Right cardiac atrium (tissue), 5 donors: Measurements from ENCODE around the gene RAB11FIP4. TPM values are rescaled to one million over a fixed set of nuclear protein-coding genes. Genes with fewer than 3 reads are reported as not detected.
"Not testable (repeated sequence)": the region's sequence is repeated elsewhere in the genome, so short reads cannot be mapped to it uniquely, and the experiment has no call there.

ENCODE experiments used
- ATAC-seq, 2 donors: fragments of 200-7000 bp; cut with Tn5 transposase; one replicate each; pipeline versions ENCODE4 v1.8.0 to v1.9.1; 2020; ENCODE audit warnings: moderate library complexity in 2 of 2, mild to moderate bottlenecking in 1 of 2
- DNase-seq, 3 donors: peaks; one replicate each; pipeline ENCODE4 v3.0.0-alpha.2; 2020
- H3K27ac ChIP-seq: one replicate; pipeline ENCODE4 v1.5.1; 2013; ENCODE audit warnings: mild to moderate bottlenecking, low read length, control low read depth, moderate library complexity
- H3K27me3 ChIP-seq: one replicate; pipeline ENCODE4 v1.6.1; 2013; ENCODE audit not compliant: control insufficient read depth, insufficient read depth
- H3K4me1 ChIP-seq: one replicate; pipeline ENCODE4 v1.6.1; 2013; ENCODE audit warnings: low read length; ENCODE audit not compliant: control insufficient read depth, insufficient read depth
- H3K4me3 ChIP-seq: one replicate; pipeline ENCODE4 v1.5.1; 2013; ENCODE audit warnings: low read length, control low read depth
- H3K9me3 ChIP-seq: one replicate; pipeline ENCODE4 v1.6.1; 2013; ENCODE audit warnings: low read length; ENCODE audit not compliant: control insufficient read depth
- WGBS: extraction: QIAGEN DNeasy Blood & Tissue Kit; methylation state at CpG from one replicate; pipeline ENCODE4 v1.1.7; 2013; 5-methylcytosine and 5-hydroxymethylcytosine counted together
- intact Hi-C, 4 donors: fragments of 100-400 bp; cut with DNase I; formaldehyde crosslinking; loops; one replicate each; pipeline versions ENCODE4 v1.11.0 to v1.14.0; 2022 to 2023
- polyA plus RNA-seq: library from polyadenylated mRNA; stranded (reverse); fragments of 200-250 nt; gene quantifications from one replicate; pipeline ENCODE4 v1.2.3, GENCODE V29; 2013
- total RNA-seq, 4 donors: library from RNA; stranded (reverse); fragmentation: NEBNext Ultra II Directional; extraction: Animal tissue kit (Norgen Biotek cat#: 25700); gene quantifications; one replicate each; pipeline ENCODE4 v1.2.1, GENCODE V29; 2021
- donor health status: healthy with polysubstance abuse.
- donor health status: DM: no; HTN: yes; CAD: no.
- donor health status: DM: no; HTN: no; CAD: no.
- donor health status: DM: no; HTN: yes; CAD: no; lungs with severe emphysema.
- donor health status: DM: yes; HTN: yes; CAD: no.

The RAB11FIP4 gene
- total and polyA plus RNA-seq, 5 donors = 2.8 to 12.3 (median 7.7) TPM

DNA sequence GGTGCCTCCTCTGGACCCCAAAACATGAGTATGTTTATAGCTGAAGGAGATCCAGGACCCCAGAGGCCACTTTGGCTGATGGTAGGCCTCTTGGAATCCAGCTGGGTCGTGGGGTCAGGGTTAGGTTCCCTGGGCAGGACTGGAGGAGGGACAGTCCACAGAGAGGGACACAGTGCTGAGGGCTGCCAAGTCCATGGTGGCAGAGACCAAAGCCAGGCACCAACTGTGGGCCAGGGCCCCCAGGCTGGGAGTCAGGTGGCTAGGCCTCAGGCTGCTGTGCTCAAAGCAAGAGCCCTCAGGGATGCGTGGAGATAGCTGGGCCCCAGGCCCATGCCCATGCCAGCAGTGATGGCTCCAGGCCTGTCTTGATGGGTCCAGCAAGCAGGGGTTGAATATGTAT, 44.1 kb downstream of the RAB11FIP4 start:
- DNase-seq (peak in 1 of 3 donors; percentile 45), ATAC-seq (no peak)
- intact Hi-C loops = loop anchor here (5.0 to 10.0 kb wide), 3 partner anchors 87 to 409 kb away; no protein-coding TSS in a partner anchor
- Histone ChIP-seq H3K27ac (no peak overlapping the region), H3K9me3 (no peaks in the 10 kb centered on the region), H3K4me1 (no peaks in the 10 kb centered on the region), H3K4me3 (no peak overlapping the region), H3K27me3 (no peaks in the 10 kb centered on the region)
- 70% methylated on average over 2 of the region's 2 CpGs for WGBS

- DNase-seq (no peak), ATAC-seq (peak in 1 of 2 donors; percentile 22)
- intact Hi-C loops = loop anchor here (2.0 to 10.0 kb wide), 4 partner anchors 84 to 407 kb away; no protein-coding TSS in a partner anchor
- Histone ChIP-seq H3K9me3 (no peaks in the 10 kb centered on the region), H3K4me1 (no peaks in the 10 kb centered on the region), H3K27me3 (no peaks in the 10 kb centered on the region), H3K4me3 (no peak overlapping the region), H3K27ac (no peak overlapping the region)
- WGBS = 66% methylated on average over 11 of the region's 11 CpGs
These were observed 46.4 kb downstream of the RAB11FIP4 start for GRCh38 chr17:31437720-31438400.

DNA sequence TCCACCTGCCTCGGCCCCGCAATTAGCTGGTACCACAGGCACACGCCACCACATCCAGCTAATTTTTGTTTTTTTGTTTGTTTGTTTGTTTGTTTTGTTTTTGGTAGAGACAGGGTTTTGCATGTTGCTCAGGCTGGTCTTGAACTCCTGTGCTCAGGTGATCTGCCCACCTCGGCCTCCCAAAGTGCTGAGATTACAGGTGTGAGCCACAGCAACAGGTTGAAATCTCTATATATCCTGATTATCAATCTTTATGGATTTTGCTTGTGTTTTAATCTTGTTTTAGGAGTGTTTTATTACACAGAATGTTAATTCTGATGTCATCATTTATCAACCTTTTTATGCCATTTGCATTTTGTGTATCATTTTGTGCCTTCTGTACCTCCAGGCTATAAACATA, 48.2 kb downstream of the RAB11FIP4 start:
- Histone ChIP-seq H3K27me3 (no peaks in the 10 kb centered on the region), H3K9me3 (no peaks in the 10 kb centered on the region), H3K4me3 (no peak overlapping the region), H3K27ac (no peak overlapping the region), H3K4me1 (no peaks in the 10 kb centered on the region)
- ATAC-seq (no peak), DNase-seq (no peak)
- WGBS = 92% methylated on average over 4 of the region's 4 CpGs
- intact Hi-C loops = loop anchor here (5.0 to 10.0 kb wide), 3 partner anchors 83 to 405 kb away; no protein-coding TSS in a partner anchor

DNA sequence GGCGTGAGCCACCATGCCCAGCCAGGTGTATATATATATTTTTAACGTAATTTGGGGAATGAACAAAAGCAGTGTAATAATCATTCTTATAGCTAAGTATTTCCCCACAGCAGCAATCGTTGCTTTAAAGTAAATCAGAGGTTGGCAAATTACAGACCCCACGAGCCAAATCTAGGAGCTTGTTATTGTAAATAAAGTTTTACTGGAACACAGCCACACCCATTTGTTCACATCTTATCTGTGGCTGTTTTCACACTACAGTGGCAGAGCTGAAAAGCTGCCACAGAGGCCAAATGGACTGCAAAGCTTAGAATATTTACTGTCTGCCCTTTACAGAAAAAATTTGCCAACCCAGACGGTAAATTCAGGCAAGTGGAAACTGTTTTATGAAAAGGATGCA, 50.8 kb downstream of the RAB11FIP4 start:
- no peaks in the 10 kb centered on the region for H3K4me1 ChIP-seq
- intact Hi-C loops = no loop called here
- no peak for ATAC-seq
- WGBS = 69% methylated on average over 5 of the region's 5 CpGs
- H3K9me3 ChIP-seq = no peaks in the 10 kb centered on the region
- no peaks in the 10 kb centered on the region for H3K27me3 ChIP-seq
- no peak for DNase-seq
- H3K27ac ChIP-seq = no peak overlapping the region
- no peak overlapping the region for H3K4me3 ChIP-seq

DNA sequence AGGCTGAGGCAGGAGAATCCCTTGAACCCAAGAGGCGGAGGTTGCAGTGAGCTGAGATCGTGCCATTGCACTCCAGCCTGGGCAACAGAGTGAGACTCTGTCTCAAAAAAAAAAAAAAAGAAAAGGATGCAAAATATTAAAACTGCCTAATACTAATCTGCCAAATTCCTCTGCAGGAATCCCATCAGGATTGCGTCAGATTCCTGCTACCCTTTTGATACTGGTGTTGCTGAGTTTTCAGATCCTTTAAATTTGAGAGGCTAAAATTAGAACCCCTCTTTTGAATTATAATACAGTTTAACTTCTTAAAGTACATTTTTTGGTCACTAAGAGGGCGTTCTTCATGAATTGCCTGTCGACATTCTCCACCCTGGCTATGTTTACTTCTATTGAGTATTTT, 51.4 kb downstream of the RAB11FIP4 start:
- H3K4me1 ChIP-seq, H3K27me3 ChIP-seq, DNase-seq, intact Hi-C loops, H3K9me3 ChIP-seq, H3K27ac ChIP-seq, H3K4me3 ChIP-seq, ATAC-seq: not testable (repeated sequence)
- 68% methylated on average over 5 of the region's 5 CpGs for WGBS

- no peaks in the 10 kb centered on the region for H3K9me3 ChIP-seq
- no peaks in the 10 kb centered on the region for H3K4me1 ChIP-seq
- H3K27me3 ChIP-seq = no peaks in the 10 kb centered on the region
- DNase-seq (no peak), ATAC-seq (no peak)
- no peak overlapping the region for H3K4me3 ChIP-seq
- 85% methylated on average over 7 of the region's 7 CpGs for WGBS
- H3K27ac ChIP-seq = no peak overlapping the region
- intact Hi-C loops = no loop called here
These were observed 51.9 kb downstream of the RAB11FIP4 start for GRCh38 chr17:31443386-31443785.

DNA sequence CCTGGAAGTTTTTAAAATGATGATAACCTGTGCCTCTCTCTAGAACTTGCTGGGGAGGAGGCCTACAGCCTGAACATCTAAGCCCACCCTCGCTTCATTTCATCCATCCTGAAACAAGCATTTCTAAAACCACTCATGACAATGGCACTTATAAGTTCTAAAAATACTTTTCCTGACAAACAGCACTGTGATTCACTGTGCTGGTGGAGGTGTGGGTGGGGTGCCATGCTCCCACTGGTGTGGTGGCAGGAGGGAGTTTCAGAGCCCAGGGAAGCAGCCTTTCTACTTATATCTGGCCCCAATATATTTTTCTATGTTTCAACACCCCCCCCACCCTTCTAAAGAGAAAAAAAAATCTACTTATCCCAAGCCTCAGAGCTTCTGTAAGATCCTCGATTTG, 52.6 kb downstream of the RAB11FIP4 start:
- no peak for DNase-seq
- 79% methylated on average over 2 of the region's 2 CpGs for WGBS
- Histone ChIP-seq H3K4me3 (no peak overlapping the region), H3K27me3 (no peaks in the 10 kb centered on the region), H3K4me1 (no peaks in the 10 kb centered on the region), H3K27ac (no peak overlapping the region), H3K9me3 (no peaks in the 10 kb centered on the region)
- intact Hi-C loops = no loop called here
- ATAC-seq = no peak

DNA sequence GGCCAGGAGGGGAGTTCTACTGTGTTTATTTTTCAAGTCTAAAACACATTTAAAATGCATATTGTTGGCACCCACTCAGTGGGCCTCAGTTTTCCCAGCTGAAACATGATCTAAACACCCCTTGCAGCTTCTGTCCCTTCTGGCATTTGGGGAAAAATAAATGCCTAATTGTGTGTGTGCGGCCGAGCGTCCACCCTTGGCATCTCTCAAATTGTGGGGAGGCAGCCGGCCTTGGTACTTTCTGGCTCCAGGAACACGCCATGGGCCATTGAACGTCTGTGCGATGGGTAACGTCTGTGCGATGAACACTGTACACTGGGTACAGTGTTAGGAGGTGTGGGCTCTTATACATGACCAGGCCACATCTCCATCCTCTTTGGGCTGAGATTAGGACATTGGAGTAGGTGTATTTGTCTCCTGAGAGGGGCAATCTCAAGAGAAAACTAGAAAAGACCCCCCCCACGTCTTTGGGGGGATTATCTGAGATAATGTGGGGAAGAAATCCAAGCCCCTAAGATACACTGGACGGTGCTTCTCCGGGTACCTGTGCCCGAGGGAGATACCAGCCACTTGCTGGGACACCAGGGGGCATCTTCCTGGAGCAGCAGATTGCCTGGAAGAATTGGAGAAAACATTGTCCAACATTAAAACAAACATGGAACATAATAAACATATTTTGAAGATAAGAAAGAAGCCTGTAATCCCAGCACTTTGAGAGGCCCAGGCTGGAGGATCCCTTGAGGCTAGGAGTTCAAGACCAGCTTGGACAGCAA, 54.9 kb downstream of the RAB11FIP4 start:
- ATAC-seq = no peak
- no peak overlapping the region for H3K27ac ChIP-seq
- no peaks in the 10 kb centered on the region for H3K9me3 ChIP-seq
- intact Hi-C loops = no loop called here
- no peak overlapping the region for H3K4me3 ChIP-seq
- 80% methylated on average over 13 of the region's 13 CpGs for WGBS
- no peaks in the 10 kb centered on the region for H3K27me3 ChIP-seq
- DNase-seq = no peak
- no peaks in the 10 kb centered on the region for H3K4me1 ChIP-seq

DNA sequence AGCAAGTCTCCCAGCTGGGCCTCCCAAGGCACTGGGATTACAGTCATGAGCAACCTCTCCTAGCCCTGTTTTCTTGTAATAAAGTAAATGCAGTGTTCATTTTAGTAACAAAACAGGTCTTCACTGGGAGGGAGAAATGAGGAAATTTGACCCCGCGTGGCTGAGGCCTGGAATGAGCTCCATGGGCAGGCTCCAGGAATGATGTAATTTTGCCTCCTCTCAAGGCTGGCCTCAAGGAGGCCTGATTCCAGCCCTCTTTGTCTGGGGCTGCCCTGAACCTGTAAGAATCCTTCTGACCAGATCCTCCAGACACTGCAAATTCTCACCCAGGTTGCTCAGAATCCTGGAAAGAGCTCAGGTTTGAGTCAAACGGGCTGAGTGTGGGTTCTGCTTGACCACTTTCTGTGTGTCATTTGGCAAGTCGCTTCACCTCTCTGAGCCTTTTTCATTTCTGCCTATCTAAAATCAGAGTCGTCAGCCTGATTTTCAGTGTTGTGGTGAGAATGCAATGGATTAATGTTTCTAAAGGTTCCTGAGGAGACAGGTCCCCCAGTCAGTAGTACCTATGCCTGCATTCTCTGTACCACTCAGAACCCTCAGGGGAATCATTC, 57.1 kb downstream of the RAB11FIP4 start:
- no peak for DNase-seq
- 72% methylated on average over 5 of the region's 5 CpGs for WGBS
- Histone ChIP-seq H3K9me3 (no peaks in the 10 kb centered on the region), H3K27me3 (no peaks in the 10 kb centered on the region), H3K4me3 (no peak overlapping the region), H3K27ac (no peak overlapping the region), H3K4me1 (no peaks in the 10 kb centered on the region)
- ATAC-seq = no peak
- intact Hi-C loops = no loop called here

GRCh38 chr17:31449111-31449510, 57.6 kb downstream of the RAB11FIP4 start:
- no peaks in the 10 kb centered on the region for H3K27me3 ChIP-seq
- no peaks in the 10 kb centered on the region for H3K4me1 ChIP-seq
- H3K4me3 ChIP-seq = no peak overlapping the region
- WGBS = 79% methylated on average over 7 of the region's 7 CpGs
- H3K27ac ChIP-seq = no peak overlapping the region
- DNase-seq = no peak
- no peak for ATAC-seq
- intact Hi-C loops = no loop called here
- H3K9me3 ChIP-seq = no peaks in the 10 kb centered on the region

DNA sequence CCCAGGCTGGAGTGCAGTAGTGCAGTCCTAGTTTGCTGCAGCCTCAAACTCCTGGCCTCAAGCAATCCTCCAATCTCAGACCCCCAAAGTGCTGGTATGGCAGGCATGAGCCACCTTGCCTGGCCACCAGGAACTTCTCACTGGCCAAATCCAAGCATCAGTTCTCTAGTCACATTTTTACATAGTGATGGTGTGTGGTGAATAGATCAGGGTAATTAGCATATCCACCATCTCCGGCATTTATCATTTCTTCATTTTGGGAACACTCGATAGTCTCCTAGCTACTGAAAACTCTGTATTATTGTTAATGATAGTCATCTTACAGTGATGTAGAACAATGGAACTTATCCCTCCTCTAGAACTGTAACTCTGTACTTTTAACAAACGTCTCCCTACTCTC, 58.3 kb downstream of the RAB11FIP4 start:
- no peaks in the 10 kb centered on the region for H3K27me3 ChIP-seq
- H3K9me3 ChIP-seq = no peaks in the 10 kb centered on the region
- no peak overlapping the region for H3K4me3 ChIP-seq
- 72% methylated on average over 3 of the region's 3 CpGs for WGBS
- no peak overlapping the region for H3K27ac ChIP-seq
- intact Hi-C loops = no loop called here
- H3K4me1 ChIP-seq = no peaks in the 10 kb centered on the region
- DNase-seq (no peak), ATAC-seq (no peak)
